ENCODE measurements around the gene JAZF1. TPM values are rescaled to one million over a fixed set of nuclear protein-coding genes. Genes with fewer than 3 reads are reported as not detected.

The JAZF1 gene
- total and polyA plus RNA-seq, 9 of the 15 experiments (the other 6 are each of a cell fraction or from before 2014, with no cell fraction given) = 0.04 to 0.64 (median 0.11) TPM; not detected in 3

- no peaks in the 10 kb centered on the region for H3K9me3 ChIP-seq (replicated peaks; ENCODE audit: control insufficient read depth, insufficient read depth, low read depth, low read length)
- WGBS (ENCODE audit: insufficient coverage, low coverage, missing lambda C conversion rate) = 0% methylated on average over 1 of the region's 1 CpG
- no peak overlapping the region for H3K27ac ChIP-seq (ENCODE audit: extremely low read depth, low read depth, low read length)
- no peaks in the 10 kb centered on the region; the same call in 1 of the 2 replicates for H4K20me1 ChIP-seq (replicated peaks; ENCODE audit: control insufficient read depth, insufficient read depth, low read length)
- intact Hi-C loops (cut with micrococcal nuclease) (no loop called here), in situ Hi-C loops (cut with MboI) (no loop called here)
- ATAC-seq = no peak
- no TSS peak for BruUV-seq (replicated peaks)
- H3K4me1 ChIP-seq (replicated peaks in 1 of 2; ENCODE audit: control insufficient read depth in 2 of 2, insufficient read depth in 2 of 2, low read length in 2 of 2) = no peaks in the 10 kb centered on the region
- no peak overlapping the region for H3K9ac ChIP-seq (ENCODE audit: insufficient read depth in 1 of 2, low read depth in 2 of 2, low read length in 2 of 2)
- no peak overlapping the region for H3K4me3 ChIP-seq
- no peak for DNase-seq (ENCODE audit: extremely low read depth in 1 of 4, low spot score in 3 of 4)
- H3K9me1 ChIP-seq (ENCODE audit: control insufficient read depth, insufficient read depth, low read length) = no peaks in the 10 kb centered on the region
- TF ChIP-seq CHD7 (IDR thresholded peaks at IDR 0.05; ENCODE audit: low read depth, low read length) (no peak), RFX1 (IDR thresholded peaks at IDR 0.05) (0 out of 2 replicates have a peak, but pooled peaks have one; percentile 10)
- no peak for FAIRE-seq
- no peak overlapping the region for H3K4me2 ChIP-seq (ENCODE audit: insufficient read depth, low read length)
- ChIA-PET POLR2A (interaction anchor here (1.6 kb wide), 1 partner anchor 14 kb away, joined by 5 read pairs; no protein-coding TSS in a partner anchor), CTCF (ENCODE audit: low intra/inter-chr PET ratio) (no interaction called here)
- H3K36me3 ChIP-seq (ENCODE audit: control insufficient read depth, insufficient read depth, low read length) = no peaks in the 10 kb centered on the region
- no peaks in the 10 kb centered on the region for H3K79me2 ChIP-seq (ENCODE audit: control insufficient read depth, insufficient read depth, low read length)
- peaks cover 13 to 39% of the 10 kb centered on the region in 2 experiments for H3K27me3 ChIP-seq (ENCODE audit: control insufficient read depth in 2 of 2, insufficient read depth in 2 of 2, low read length in 2 of 2)
- H2AFZ ChIP-seq (ENCODE audit: low read depth, low read length) = no peak overlapping the region
Observed at GRCh38 chr7:28068811-28069216, 111.8 kb downstream of the JAZF1 start.

Measured in K562 (cell line).